Measurements from ENCODE around the gene ITGAX. TPM values are rescaled to one million over a fixed set of nuclear protein-coding genes. Genes with fewer than 3 reads are reported as not detected.

ITGAX gene
- total and polyA plus RNA-seq, 2 of the 8 experiments (the other 6 are each of a cell fraction or from before 2014, with no cell fraction given) = 0.30 TPM; not detected in 1

GRCh38 chr16:31388535-31388934 lies 33.6 kb downstream of the ITGAX start (continued):
- no peak for TF ChIP-seq CHD7 (IDR thresholded peaks at IDR 0.05; ENCODE audit: insufficient replicate concordance, low read length)
- TF ChIP-seq NRF1 (IDR thresholded peaks at IDR 0.05; ENCODE audit: low read depth, low read length) = no peak
- TF ChIP-seq CTBP2 (IDR thresholded peaks at IDR 0.05; ENCODE audit: borderline replicate concordance, insufficient read depth, insufficient read length, low read length) = no peak
- no peak for TF ChIP-seq CHD1 (IDR thresholded peaks at IDR 0.05; ENCODE audit: low read depth, low read length)
- TF ChIP-seq TEAD4 (IDR thresholded peaks at IDR 0.05; ENCODE audit: low read depth, low read length) = no peak
- no peak for TF ChIP-seq TAF1 (IDR thresholded peaks at IDR 0.05; ENCODE audit: low read depth, low read length)
- no peak for TF ChIP-seq CTCF (IDR thresholded peaks at IDR 0.05; ENCODE audit: control extremely low read depth in 1 of 3, insufficient read depth in 1 of 3, low read depth in 1 of 3, low read length in 3 of 3)

Data from H1 (cell line).